Gastrocnemius medialis (tissue), 4 donors: ENCODE measurements around the gene TMF1. TPM values are rescaled to one million over a fixed set of nuclear protein-coding genes. Genes with fewer than 3 reads are reported as not detected.

Experiments
- ATAC-seq, 2 donors: fragments of 150-250 bp; one replicate each; pipeline ENCODE4 v1.9.1; 2016
- DNase-seq, 2 donors: peaks; one replicate each; pipeline ENCODE4 v3.0.0-alpha.2; 2019
- H3K27ac ChIP-seq, 4 donors: fragments of 200-600 bp; sonication (generic); 1 replicate in 1 of 4; 2 replicates in 3 of 4; pipeline ENCODE4 v1.5.1; 2016 to 2018; ENCODE audit warnings: mild to moderate bottlenecking in 2 of 4, moderate library complexity in 1 of 4
- H3K27me3 ChIP-seq, 3 donors: fragments of 200-600 bp; sonication (generic) in 2 of 3; 1 replicate in 1 of 3; 2 replicates in 2 of 3; pipeline versions ENCODE4 v1.5.1 to v1.6.0; 2016 to 2019; ENCODE audit warnings: mild to moderate bottlenecking in 1 of 3, moderate library complexity in 1 of 3
- H3K36me3 ChIP-seq, 2 donors: fragments of 200-600 bp; sonication (generic) in 1 of 2; one replicate each; pipeline ENCODE4 v1.5.1; 2017 to 2018
- H3K4me1 ChIP-seq, 2 donors: fragments of 200-600 bp; sonication (generic) in 1 of 2; one replicate each; pipeline ENCODE4 v1.5.1; 2016 to 2017; ENCODE audit warnings: mild to moderate bottlenecking in 2 of 2
- H3K4me3 ChIP-seq, 4 donors: fragments of 200-600 bp; sonication (generic) in 3 of 4; 1 replicate in 1 of 4; 2 replicates in 3 of 4; pipeline ENCODE4 v1.5.1; 2016 to 2019; ENCODE audit warnings: mild to moderate bottlenecking in 2 of 4
- H3K9me3 ChIP-seq, 3 donors: fragments of 200-600 bp; sonication (generic) in 2 of 3; 1 replicate in 1 of 3; 2 replicates in 2 of 3; pipeline ENCODE4 v1.5.1; 2016 to 2019
- CTCF ChIP-seq, 5 experiments: fragments of 450-650 bp in 3 of 5; fragments of 200-600 bp in 2 of 5; sonication (generic) in 2 of 5; IDR thresholded peaks in 4 of 5; conservative IDR thresholded peaks in 1 of 5; 1 replicate in 4 of 5; 2 replicates in 1 of 5; pipeline ENCODE4 v1.5.1; 2016 to 2019; ENCODE audit warnings: antibody characterized with exemption in 5 of 5, mild to moderate bottlenecking in 3 of 5, moderate library complexity in 3 of 5
- POLR2A ChIP-seq, 2 donors: fragments of 450-650 bp; IDR thresholded peaks; one replicate each; pipeline ENCODE4 v1.6.1; 2017; ENCODE audit warnings: antibody characterized with exemption in 2 of 2, mild to moderate bottlenecking in 2 of 2, moderate library complexity in 2 of 2
- in situ Hi-C, 4 donors: fragments of 200-750 bp; cut with MboI; loops; one replicate each; pipeline versions ENCODE4 v1.15.0 to v1.8.0; 2017; ENCODE audit warnings: low sequenced_read_pairs in 4 of 4
- intact Hi-C: fragments of 100-400 bp; cut with DNase I; formaldehyde crosslinking; loops from one replicate; pipeline ENCODE4 v1.15.1; 2023; ENCODE audit warnings: low total_unique reads
- total RNA-seq, 4 donors: library from RNA; depleted of rRNA; stranded (reverse); fragments of >200 nt; gene quantifications; one replicate each; pipeline versions ENCODE4 v1.1.0 to v1.2.3, GENCODE V29; 2016

The TMF1 gene
- total RNA-seq, 4 donors from 2014 or later = 27.0 to 49.6 (median 33.5) TPM

GRCh38 chr3:69016901-69017300, 35.2 kb downstream of the TMF1 start:
- Histone ChIP-seq H3K27ac (no peak overlapping the region), H3K27me3 (no peaks in the 10 kb centered on the region), H3K4me1 (peaks cover 19 to 23% of the 10 kb centered on the region in 2 donors), H3K36me3 (no peaks in the 10 kb centered on the region), H3K4me3 (no peak overlapping the region), H3K9me3 (no peaks in the 10 kb centered on the region)
- in situ Hi-C loops (loop anchor here in 3 of 4 donors (10.0 to 25.0 kb wide), 2 partner anchors 288 to 295 kb away; no protein-coding TSS in a partner anchor), intact Hi-C loops (no loop called here)
- TF ChIP-seq CTCF (IDR thresholded peaks at IDR 0.05 in 4 of 5, conservative IDR thresholded peaks at IDR 0.05 in 1 of 5) (no peak), POLR2A (IDR thresholded peaks at IDR 0.05) (no peak)
- DNase-seq (no peak), ATAC-seq (no peak)

- Histone ChIP-seq H3K27me3 (no peaks in the 10 kb centered on the region), H3K36me3 (no peaks in the 10 kb centered on the region), H3K4me1 (peaks cover 21 to 24% of the 10 kb centered on the region in 2 donors), H3K27ac (no peak overlapping the region), H3K9me3 (no peaks in the 10 kb centered on the region), H3K4me3 (no peak overlapping the region)
- intact Hi-C loops (no loop called here), in situ Hi-C loops (loop anchor here in 3 of 4 donors (10.0 to 25.0 kb wide), 2 partner anchors 289 to 296 kb away; no protein-coding TSS in a partner anchor)
- ATAC-seq = no peak
- TF ChIP-seq CTCF (IDR thresholded peaks at IDR 0.05 in 4 of 5, conservative IDR thresholded peaks at IDR 0.05 in 1 of 5) = no peak
- no peak for TF ChIP-seq POLR2A (IDR thresholded peaks at IDR 0.05)
- no peak for DNase-seq
Observed at GRCh38 chr3:69016102-69016501, 36.0 kb downstream of the TMF1 start.

- H3K4me3 ChIP-seq = peak overlapping the region; percentile 73 to 88 (median 80)
- no peaks in the 10 kb centered on the region for H3K27me3 ChIP-seq
- in situ Hi-C loops (loop anchor here in 3 of 4 donors (10.0 to 25.0 kb wide), 2 partner anchors 291 to 298 kb away; no protein-coding TSS in a partner anchor), intact Hi-C loops (loop anchor here (5.0 kb wide), 1 partner anchor 128 kb away; no protein-coding TSS in a partner anchor)
- peak overlapping the region; percentile 90 to 100 (median 98) for H3K27ac ChIP-seq
- ATAC-seq (no peak), DNase-seq (no peak)
- peaks cover 0 to 5% of the 10 kb centered on the region in 2 donors for H3K36me3 ChIP-seq
- H3K9me3 ChIP-seq = no peaks in the 10 kb centered on the region
- TF ChIP-seq CTCF (IDR thresholded peaks at IDR 0.05 in 4 of 5, conservative IDR thresholded peaks at IDR 0.05 in 1 of 5) = no peak
- no peak for TF ChIP-seq POLR2A (IDR thresholded peaks at IDR 0.05)
- H3K4me1 ChIP-seq = peaks cover 36 to 39% of the 10 kb centered on the region in 2 donors
Observed at GRCh38 chr3:69014022-69014580, 38.0 kb downstream of the TMF1 start.

- DNase-seq (peak; percentile 78 to 91), ATAC-seq (peak; percentile 89 to 91)
- Histone ChIP-seq H3K4me1 (peaks cover 40% of the 10 kb centered on the region in 2 donors), H3K36me3 (peaks cover 0 to 12% of the 10 kb centered on the region in 2 donors), H3K9me3 (no peaks in the 10 kb centered on the region), H3K4me3 (peak within 1 kb of the TSS; percentile 73 to 88 (median 80)), H3K27me3 (no peaks in the 10 kb centered on the region), H3K27ac (peak within 1 kb of the TSS; percentile 90 to 100 (median 98))
- in situ Hi-C loops = loop anchor here in 3 of 4 donors (10.0 to 25.0 kb wide), 2 partner anchors 291 to 299 kb away; no protein-coding TSS in a partner anchor
- TF ChIP-seq POLR2A (IDR thresholded peaks at IDR 0.05) (peak; percentile 46 to 74), CTCF (IDR thresholded peaks at IDR 0.05 in 4 of 5, conservative IDR thresholded peaks at IDR 0.05 in 1 of 5) (peak; percentile 48 to 63 (median 62))
- intact Hi-C loops = loop anchor here (1.0 to 5.0 kb wide), 4 partner anchors 39 to 293 kb away; partner anchors contain the start of gene TMF1
Observed at GRCh38 chr3:69013253-69014021, 38.7 kb downstream of the TMF1 start, which contains the start of gene EOGT. EOGT (minus strand) TSS chr3:69013684; CDS start chr3:69009846, 3,838 bp downstream.
